GM21786 (cell line): ENCODE data around the gene PELI1.

Experiments
- ATAC-seq: cut with Tn5 transposase; IDR thresholded peaks from one replicate; pipeline ENCODE4 v1.9.1; 2021; ENCODE audit not compliant: unreplicated experiment

PELI1 gene

GRCh38 chr2:64144057-64145013, at the start of gene PELI1:
Gene PELI1, minus strand, starts transcription at chr2:64144420. Its CDS starts 36,110 bp downstream, at chr2:64108310.
- ATAC-seq: peak; percentile 87

GRCh38 chr2:64193491-64193890, 49.3 kb upstream of the PELI1 start:
- no peak for ATAC-seq

- ATAC-seq: no peak
Measured at GRCh38 chr2:64192664-64193105, 48.5 kb upstream of the PELI1 start.

- no peak for ATAC-seq
Measured at GRCh38 chr2:64192125-64192479, 47.9 kb upstream of the PELI1 start.

GRCh38 chr2:64189586-64189985, 45.4 kb upstream of the PELI1 start:
- ATAC-seq: no peak

- ATAC-seq: no peak
Measured at GRCh38 chr2:64189167-64189566, 44.9 kb upstream of the PELI1 start.

- ATAC-seq: no peak
Measured at GRCh38 chr2:64186699-64187605, 42.7 kb upstream of the PELI1 start.

GRCh38 chr2:64179582-64180321, 35.5 kb upstream of the PELI1 start:
- peak; percentile 92 for ATAC-seq

- ATAC-seq: no peak
Measured at GRCh38 chr2:64177315-64177714, 33.1 kb upstream of the PELI1 start.

GRCh38 chr2:64175419-64176197, 31.4 kb upstream of the PELI1 start:
- ATAC-seq: no peak

GRCh38 chr2:64173156-64174135, 29.2 kb upstream of the PELI1 start:
- no peak for ATAC-seq

- no peak for ATAC-seq
Measured at GRCh38 chr2:64168756-64169155, 24.5 kb upstream of the PELI1 start.

- no peak for ATAC-seq
Measured at GRCh38 chr2:64168201-64168600, 24.0 kb upstream of the PELI1 start.

GRCh38 chr2:64166637-64167420, 22.6 kb upstream of the PELI1 start:
- no peak for ATAC-seq

GRCh38 chr2:64166212-64166611, 22.0 kb upstream of the PELI1 start:
- ATAC-seq: no peak

GRCh38 chr2:64165706-64166105, 21.5 kb upstream of the PELI1 start:
- no peak for ATAC-seq

GRCh38 chr2:64164629-64165028, 20.4 kb upstream of the PELI1 start:
- no peak for ATAC-seq

GRCh38 chr2:64162516-64162915, 18.3 kb upstream of the PELI1 start:
- no peak for ATAC-seq
